HepG2 (cell line): Measurements from ENCODE around the gene CDC42EP1. TPM values are rescaled to one million over a fixed set of nuclear protein-coding genes. Genes with fewer than 3 reads are reported as not detected.

Source experiments
- CHD4 ChIP-seq: fragments of 200-600 bp; sonication (generic); IDR thresholded peaks from 2 replicates; pipeline ENCODE4 v1.7.0; 2017; ENCODE audit warnings: mild to moderate bottlenecking, low read length, borderline replicate concordance
- EP300 ChIP-seq, 3 experiments: sonication (generic) in 1 of 3; formaldehyde crosslinking in 1 of 3; IDR thresholded peaks; 2 replicates each; pipeline versions ENCODE4 v1.5.1 to v1.6.1; 2011 to 2020; ENCODE audit warnings: low read depth in 2 of 3, low read length in 2 of 3, borderline replicate concordance in 1 of 3, improper control_type of control experiment in 1 of 3, mild to moderate bottlenecking in 1 of 3, missing genetic modification reagents in 1 of 3, moderate library complexity in 1 of 3
- FOXA1 ChIP-seq, 2 experiments: fragments of 450-650 bp in 1 of 2; sonication (generic) in 1 of 2; formaldehyde crosslinking in 1 of 2; IDR thresholded peaks; 2 replicates each; pipeline versions ENCODE4 v1.4.0 to v1.6.1; 2016 to 2020; ENCODE audit warnings: missing genetic modification reagents in 1 of 2
- GMEB1 ChIP-seq: sonication (generic); formaldehyde crosslinking; IDR thresholded peaks from 2 replicates; pipeline ENCODE4 v1.5.1; 2020; ENCODE audit warnings: missing genetic modification reagents, mild to moderate bottlenecking, borderline replicate concordance
- MED1 ChIP-seq: sonication (generic); formaldehyde crosslinking; IDR thresholded peaks from 2 replicates; pipeline ENCODE4 v1.4.0; 2020; ENCODE audit warnings: missing genetic modification reagents
- MEIS1 ChIP-seq: sonication (generic); formaldehyde crosslinking; IDR thresholded peaks from 2 replicates; pipeline ENCODE4 v1.9.0; 2021; ENCODE audit warnings: mild to moderate bottlenecking, missing genetic modification reagents, moderate library complexity, borderline replicate concordance
- MIXL1 ChIP-seq: IDR thresholded peaks from 2 replicates; pipeline ENCODE4 v1.6.1; 2016
- MXI1 ChIP-seq: IDR thresholded peaks from 3 replicates; pipeline ENCODE4 v1.6.1; 2012; ENCODE audit warnings: low read depth, low read length, inconsistent platforms, borderline replicate concordance
- NCOR1 ChIP-seq: fragments of 200-600 bp; sonication (generic); IDR thresholded peaks from 2 replicates; pipeline ENCODE4 v1.7.0; 2017; ENCODE audit warnings: antibody characterized with exemption, low read length, borderline replicate concordance
- PHF21A ChIP-seq: sonication (generic); formaldehyde crosslinking; IDR thresholded peaks from 2 replicates; pipeline ENCODE4 v1.5.0; 2020; ENCODE audit warnings: mild to moderate bottlenecking, missing genetic modification reagents
- RERE ChIP-seq: IDR thresholded peaks from 2 replicates; pipeline ENCODE4 v1.6.1; 2016; ENCODE audit warnings: low read depth, missing genetic modification reagents, missing compliant biosample characterization
- SAP130 ChIP-seq: IDR thresholded peaks from 2 replicates; pipeline ENCODE4 v1.6.1; 2016; ENCODE audit warnings: low read depth
- TARDBP ChIP-seq: sonication (generic); formaldehyde crosslinking; IDR thresholded peaks from 2 replicates; pipeline ENCODE4 v1.8.0; 2022; ENCODE audit warnings: mild to moderate bottlenecking, missing genetic modification reagents
- ZBTB38 ChIP-seq: sonication (generic); formaldehyde crosslinking; IDR thresholded peaks from 2 replicates; pipeline ENCODE4 v1.5.1; 2020; ENCODE audit warnings: mild to moderate bottlenecking, missing genetic modification reagents
- ZMYM4 ChIP-seq: sonication (generic); formaldehyde crosslinking; IDR thresholded peaks from 2 replicates; pipeline ENCODE4 v1.8.1; 2023; ENCODE audit warnings: mild to moderate bottlenecking, missing genetic modification reagents
- ZNF335 ChIP-seq: sonication (generic); formaldehyde crosslinking; IDR thresholded peaks from 2 replicates; pipeline ENCODE4 v1.4.0; 2020; ENCODE audit warnings: missing genetic modification reagents
- ZNF430 ChIP-seq: sonication (generic); formaldehyde crosslinking; IDR thresholded peaks from 2 replicates; pipeline ENCODE4 v1.9.0; 2021; ENCODE audit warnings: mild to moderate bottlenecking, missing genetic modification reagents
- ZNF773 ChIP-seq: sonication (generic); formaldehyde crosslinking; IDR thresholded peaks from 2 replicates; pipeline ENCODE4 v1.4.0; 2020; ENCODE audit warnings: missing genetic modification reagents, borderline replicate concordance
- ZNF788 ChIP-seq: sonication (generic); formaldehyde crosslinking; IDR thresholded peaks from 2 replicates; pipeline ENCODE4 v1.5.0; 2020; ENCODE audit warnings: mild to moderate bottlenecking, missing genetic modification reagents, borderline replicate concordance
- polyA plus RNA-seq, 8 experiments: library from polyadenylated mRNA; depleted of rRNA in 3 of 8; stranded (reverse) in 7 of 8; unstranded in 1 of 8; fragments of >200 nt; fragmentation: Illumina TruSeq in 4 of 8; extraction: Trizol in 4 of 8; gene quantifications; 2 replicates each; pipeline versions ENCODE4 v1.2.1 to v1.2.3, GENCODE V29; 2011 to 2016; ENCODE audit warnings: low read depth in 4 of 8, missing spikeins in 1 of 8, mixed read lengths in 1 of 8; ENCODE audit not compliant: insufficient read depth in 1 of 8
- total RNA-seq, 5 experiments: library from RNA; depleted of rRNA; stranded (reverse); fragments of >200 nt; fragmentation: Illumina TruSeq; extraction: Trizol; gene quantifications; 2 replicates each; pipeline ENCODE4 v1.2.3, GENCODE V29; 2016; ENCODE audit warnings: low read depth in 1 of 5

The CDC42EP1 gene
- total and polyA plus RNA-seq, 2 of the 13 experiments (the other 11 are each of a cell fraction or from before 2014, with no cell fraction given) = 17.1 to 29.5 TPM

GRCh38 chr22:37563153-37564081 lies 3.1 kb downstream of the CDC42EP1 start (continued):
- TF ChIP-seq SAP130 (CRISPR knock-in tag) = peak; percentile 94
- TF ChIP-seq GMEB1 (CRISPR knock-in tag) = no peak
- peak in 1 of 2 experiments; percentile 64; a peak in 1 of 4 replicates for TF ChIP-seq EP300 (IDR thresholded peaks at IDR 0.05; ENCODE audit: low read depth in 2 of 2, low read length in 2 of 2)
- TF ChIP-seq EP300 (CRISPR knock-in tag; IDR thresholded peaks at IDR 0.05; ENCODE audit: borderline replicate concordance) = no peak
- TF ChIP-seq RERE (CRISPR knock-in tag) = no peak
- TF ChIP-seq ZNF773 (CRISPR knock-in tag) = no peak
- 0 out of 2 replicates have a peak, but pooled peaks have one; percentile 19 for TF ChIP-seq PHF21A (CRISPR knock-in tag)
- TF ChIP-seq MEIS1 (CRISPR knock-in tag) = 0 out of 2 replicates have a peak, but pooled peaks have one; percentile 62
- no peak for TF ChIP-seq ZNF335 (CRISPR knock-in tag)
- TF ChIP-seq FOXA1 (IDR thresholded peaks at IDR 0.05) = no peak
- TF ChIP-seq FOXA1 (CRISPR knock-in tag; IDR thresholded peaks at IDR 0.05) = peak; percentile 50
- TF ChIP-seq MXI1 = peak; percentile 90; the same call in 2 of the 3 replicates
- 0 out of 2 replicates have a peak, but pooled peaks have one; percentile 34 for TF ChIP-seq ZNF430 (CRISPR knock-in tag)
- no peak for TF ChIP-seq MIXL1 (CRISPR knock-in tag)
- peak; percentile 57; the same call in 1 of the 2 replicates for TF ChIP-seq ZNF788
- peak; percentile 64; the same call in 1 of the 2 replicates for TF ChIP-seq NCOR1
- TF ChIP-seq ZBTB38 (CRISPR knock-in tag) = 0 out of 2 replicates have a peak, but pooled peaks have one; percentile 45
- 0 out of 2 replicates have a peak, but pooled peaks have one; percentile 53 for TF ChIP-seq TARDBP
- peak; percentile 93; the same call in 1 of the 2 replicates for TF ChIP-seq CHD4
- TF ChIP-seq MED1 = peak; percentile 80
- no peak for TF ChIP-seq ZMYM4 (CRISPR knock-in tag)
